ENCODE measurements around the gene APOL1. TPM values are rescaled to one million over a fixed set of nuclear protein-coding genes. Genes with fewer than 3 reads are reported as not detected.

APOL1 gene
- total and polyA plus RNA-seq, 9 of the 15 experiments (the other 6 are each of a cell fraction or from before 2014, with no cell fraction given) = 2.5 to 9.7 (median 5.6) TPM

- TF ChIP-seq GTF3C2 (IDR thresholded peaks at IDR 0.05; ENCODE audit: borderline replicate concordance, extremely low read depth, insufficient read length) (no peak), ZNF282 (CRISPR knock-in tag; IDR thresholded peaks at IDR 0.05) (no peak), PHF20 (IDR thresholded peaks at IDR 0.05; ENCODE audit: partially characterized antibody) (no peak), FOXJ3 (CRISPR knock-in tag; IDR thresholded peaks at IDR 0.05) (no peak), KDM5B (IDR thresholded peaks at IDR 0.05; ENCODE audit: insufficient replicate concordance, low read depth, low read length) (peak; percentile 20), BRF1 (IDR thresholded peaks at IDR 0.05; ENCODE audit: borderline replicate concordance, extremely low read depth, insufficient read length) (no peak), CREB5 (CRISPR knock-in tag; IDR thresholded peaks at IDR 0.05) (no peak), NCOA1 (IDR thresholded peaks at IDR 0.05; ENCODE audit: low read depth) (peak; percentile 63), IRF2 (CRISPR knock-in tag; IDR thresholded peaks at IDR 0.05) (peak; percentile 100), ATF1 (CRISPR knock-in tag; IDR thresholded peaks at IDR 0.05) (no peak), ATF1 (tag; IDR thresholded peaks at IDR 0.05) (0 out of 2 replicates have a peak, but pooled peaks have one; percentile 10), ZNF444 (CRISPR knock-in tag; IDR thresholded peaks at IDR 0.05) (no peak), HNRNPH1 (optimal IDR thresholded peaks at IDR 0.05; ENCODE audit: low read depth, low read length) (no peak), RAD21 (CRISPR knock-in tag; conservative IDR thresholded peaks at IDR 0.05 in 1 of 2, IDR thresholded peaks at IDR 0.05 in 1 of 2) (peak in 1 of 2 experiments; percentile 49; a peak in 2 of 4 replicates), ESRRA (IDR thresholded peaks at IDR 0.05; ENCODE audit: borderline replicate concordance, low read depth) (peak; percentile 15; the same call in 1 of the 2 replicates), RB1 (IDR thresholded peaks at IDR 0.05; ENCODE audit: low read depth) (peak; percentile 55; the same call in 1 of the 2 replicates), ZNF778 (CRISPR knock-in tag; IDR thresholded peaks at IDR 0.05) (no peak), FOXK1 (CRISPR knock-in tag; IDR thresholded peaks at IDR 0.05; ENCODE audit: borderline replicate concordance) (peak; percentile 94), E2F1 (CRISPR knock-in tag; IDR thresholded peaks at IDR 0.05) (no peak), ATF4 (CRISPR knock-in tag; IDR thresholded peaks at IDR 0.05) (no peak), ZNF766 (CRISPR knock-in tag; conservative IDR thresholded peaks at IDR 0.05) (no peak)
Observed at GRCh38 chr22:36239401-36240171, 13.3 kb upstream of the APOL1 start, which contains the start of gene APOL2 (continued).

All from K562 (cell line).